Effector CD8-positive, alpha-beta T cell (primary cell): ENCODE measurements around the gene ARHGAP22.

Experiments
- DNase-seq: peaks from one replicate; lab custom pipeline; 2025; lab: John Stamatoyannopoulos, UW

ARHGAP22 gene

GRCh38 chr10:48496831-48497779 is 107.8 kb downstream of the ARHGAP22 start:
- DNase-seq, result no peak

GRCh38 chr10:48496105-48496830 is 108.6 kb downstream of the ARHGAP22 start:
- no peak for DNase-seq

- no peak for DNase-seq
Observed at GRCh38 chr10:48495282-48496045, 109.4 kb downstream of the ARHGAP22 start.

- DNase-seq, result no peak
Observed at GRCh38 chr10:48494611-48495010, 110.3 kb downstream of the ARHGAP22 start.

- DNase-seq, result no peak
Observed at GRCh38 chr10:48494073-48494472, 110.8 kb downstream of the ARHGAP22 start.

DNA sequence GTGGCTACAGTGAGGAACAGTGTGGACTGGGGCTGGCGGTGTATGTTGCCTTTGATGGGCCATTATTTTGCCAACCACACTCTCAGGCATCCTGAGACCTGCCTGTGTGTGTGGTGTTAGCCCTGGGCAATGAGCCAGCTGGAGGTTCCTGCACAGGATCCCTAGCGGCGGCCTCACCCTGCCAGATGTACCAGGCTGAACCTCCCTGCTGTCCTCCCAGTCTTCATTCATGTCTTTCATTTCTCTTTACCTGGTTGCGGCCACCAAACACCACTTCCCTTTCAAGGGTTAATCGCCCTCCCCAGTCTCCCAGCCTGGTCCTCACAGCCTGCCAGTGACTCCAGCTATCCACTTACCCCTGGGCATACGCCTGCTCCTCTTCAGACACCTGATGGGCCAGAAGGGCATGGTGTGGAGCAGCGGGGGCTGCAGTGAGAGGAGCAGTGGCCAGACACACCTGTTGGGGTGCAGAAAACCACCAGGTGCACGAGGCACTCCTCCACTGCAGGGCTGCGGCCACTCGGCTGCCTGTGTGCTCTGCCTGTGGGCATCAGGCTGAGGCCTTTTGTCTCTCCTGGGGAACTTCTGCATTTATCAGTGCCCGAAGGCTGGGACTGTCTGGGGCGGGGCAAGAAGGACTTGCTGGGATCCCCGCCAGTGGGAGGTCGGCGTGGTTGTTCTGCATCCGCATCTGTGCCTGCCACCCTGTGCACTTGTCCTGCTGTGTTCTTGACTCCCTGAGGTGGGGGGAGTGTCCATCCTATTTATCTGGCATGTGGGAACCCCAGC is 111.6 kb downstream of the ARHGAP22 start:
- no peak for DNase-seq

DNA sequence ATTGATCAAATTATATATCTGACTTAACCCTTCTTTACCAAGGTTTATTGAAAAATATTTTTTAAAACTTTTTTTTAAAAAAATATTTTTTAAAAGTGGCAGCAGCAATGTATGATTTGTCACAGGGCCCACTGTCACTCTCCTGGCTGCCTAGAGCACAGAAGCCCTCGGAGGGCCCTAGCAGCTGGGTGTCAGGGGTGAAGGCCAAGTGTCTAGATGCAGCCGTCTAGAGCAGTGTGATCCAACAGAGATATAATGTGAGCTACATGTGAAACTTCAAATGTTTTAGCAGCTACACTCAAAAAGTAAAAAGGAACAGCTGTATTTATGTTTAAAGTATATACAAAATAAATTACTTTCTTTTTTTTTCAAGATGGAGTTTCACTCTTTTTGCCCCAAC is 112.7 kb downstream of the ARHGAP22 start:
- no peak for DNase-seq

GRCh38 chr10:48491392-48492139 is 113.3 kb downstream of the ARHGAP22 start:
- no peak for DNase-seq

- no peak for DNase-seq
Observed at GRCh38 chr10:48490946-48491345, 113.9 kb downstream of the ARHGAP22 start.

DNA sequence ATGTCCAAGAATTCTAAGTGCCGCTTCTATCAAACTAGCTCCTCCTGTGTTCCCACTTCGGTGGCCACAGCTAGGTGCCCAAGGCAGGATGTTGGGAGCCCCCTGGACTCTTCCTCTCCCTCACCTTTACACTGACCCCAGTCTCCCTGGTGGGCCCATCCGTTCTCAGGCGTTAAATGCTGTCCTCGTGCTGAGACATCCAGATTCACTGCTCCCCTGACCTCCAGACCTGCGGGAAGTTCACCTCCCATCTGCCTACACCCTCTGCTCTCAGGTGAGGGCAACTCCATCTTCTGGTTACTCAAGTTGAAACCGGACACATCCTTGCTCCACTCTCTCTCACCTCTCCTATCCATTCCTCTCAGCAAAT is 114.3 kb downstream of the ARHGAP22 start:
- DNase-seq, result no peak

DNA sequence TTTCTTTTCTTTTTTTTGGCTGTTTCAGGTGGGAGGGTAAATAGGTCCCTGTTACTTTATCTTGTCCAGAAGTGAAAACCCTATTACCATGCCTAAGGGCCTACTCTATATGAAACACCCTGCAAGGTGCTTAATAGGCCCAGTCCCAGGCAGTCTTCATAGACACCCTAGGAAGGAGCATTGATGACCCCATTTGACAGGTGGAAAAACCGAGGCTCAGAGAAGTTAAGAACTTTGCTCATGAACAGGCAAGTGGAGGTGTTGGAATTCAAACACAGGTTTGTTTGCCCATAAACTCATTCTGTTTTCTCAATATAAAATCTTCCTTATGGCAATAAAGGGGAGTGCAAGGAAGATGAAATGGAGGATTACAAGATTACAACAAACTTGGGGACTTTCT is 115.8 kb downstream of the ARHGAP22 start:
- DNase-seq, result no peak

- no peak for DNase-seq
Observed at GRCh38 chr10:48487244-48487643, 117.6 kb downstream of the ARHGAP22 start.

DNA sequence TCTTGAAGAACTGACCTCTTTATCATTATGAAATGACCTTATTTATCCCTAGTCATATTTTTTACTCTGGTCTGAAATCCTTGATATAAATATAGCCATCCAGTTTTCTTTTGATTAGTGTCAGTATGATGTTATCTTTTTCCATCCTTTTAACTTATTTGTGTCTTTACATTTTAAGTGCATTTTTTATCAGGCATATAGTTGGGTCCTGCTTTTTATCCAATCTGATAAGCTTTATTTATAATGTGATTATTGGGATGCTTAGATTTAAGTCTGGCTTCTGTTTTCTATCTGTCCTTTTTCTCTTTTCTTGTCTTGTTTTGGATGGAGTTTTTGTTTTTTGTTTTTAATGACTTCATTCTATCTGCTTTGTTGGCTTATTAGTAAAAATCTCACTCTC is 119.2 kb downstream of the ARHGAP22 start:
- no peak for DNase-seq

DNA sequence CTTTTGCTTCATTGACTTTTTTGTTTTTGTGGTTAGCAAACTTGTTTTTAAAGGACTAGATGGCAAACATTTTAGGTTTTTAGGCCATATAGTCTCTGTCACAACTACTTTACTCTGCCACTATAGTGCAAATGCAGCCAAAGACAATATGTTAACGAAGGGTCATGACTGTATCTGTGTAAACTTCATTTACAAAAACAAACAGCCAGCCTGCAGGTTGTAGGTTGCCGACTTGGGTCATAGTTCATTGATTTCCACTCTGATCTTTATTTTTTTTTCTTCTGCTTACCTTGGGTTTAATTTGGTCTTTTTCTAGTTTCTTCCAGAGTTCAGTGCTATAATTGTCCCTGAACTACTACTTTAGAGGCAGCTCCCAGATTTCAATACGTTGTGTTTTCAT is 120.0 kb downstream of the ARHGAP22 start:
- no peak for DNase-seq

DNA sequence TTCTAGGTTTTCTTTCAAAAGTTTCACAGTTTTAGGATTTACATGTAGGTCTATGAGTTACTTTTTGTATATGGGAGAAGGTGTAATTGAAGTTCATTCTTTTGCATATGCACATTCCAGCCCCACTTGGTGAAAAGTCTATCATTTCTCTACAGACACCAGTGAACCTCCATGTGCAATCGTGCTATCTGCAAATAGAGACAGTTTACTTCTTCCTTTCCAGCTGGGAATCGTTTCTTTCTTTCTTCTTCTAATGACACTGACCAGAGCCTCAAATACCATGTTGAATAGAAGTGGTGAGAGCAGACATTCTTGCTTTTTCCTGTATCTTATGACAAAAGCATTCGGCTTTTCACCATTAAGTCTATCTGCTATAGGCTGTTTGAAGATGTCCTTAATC is 122.7 kb downstream of the ARHGAP22 start:
- no peak for DNase-seq

DNA sequence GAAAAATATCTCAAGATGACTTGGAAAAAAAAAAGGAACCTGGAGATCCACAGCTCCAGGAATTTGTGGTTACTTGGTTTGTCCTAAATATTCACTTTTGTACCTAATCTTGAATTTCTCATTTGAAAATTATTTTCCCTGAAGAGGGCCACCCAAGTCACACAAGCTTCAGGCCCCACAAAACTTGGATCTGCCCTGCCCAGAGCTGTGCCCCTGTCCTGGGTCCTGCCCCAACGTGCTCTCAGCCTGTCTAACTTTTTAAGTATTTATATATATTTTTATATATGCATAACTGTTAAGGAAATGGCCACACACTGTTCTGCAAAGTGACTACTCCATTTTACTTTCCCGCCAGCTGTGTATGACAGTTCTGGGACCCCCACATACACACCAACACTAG is 123.5 kb downstream of the ARHGAP22 start:
- DNase-seq, result no peak

DNA sequence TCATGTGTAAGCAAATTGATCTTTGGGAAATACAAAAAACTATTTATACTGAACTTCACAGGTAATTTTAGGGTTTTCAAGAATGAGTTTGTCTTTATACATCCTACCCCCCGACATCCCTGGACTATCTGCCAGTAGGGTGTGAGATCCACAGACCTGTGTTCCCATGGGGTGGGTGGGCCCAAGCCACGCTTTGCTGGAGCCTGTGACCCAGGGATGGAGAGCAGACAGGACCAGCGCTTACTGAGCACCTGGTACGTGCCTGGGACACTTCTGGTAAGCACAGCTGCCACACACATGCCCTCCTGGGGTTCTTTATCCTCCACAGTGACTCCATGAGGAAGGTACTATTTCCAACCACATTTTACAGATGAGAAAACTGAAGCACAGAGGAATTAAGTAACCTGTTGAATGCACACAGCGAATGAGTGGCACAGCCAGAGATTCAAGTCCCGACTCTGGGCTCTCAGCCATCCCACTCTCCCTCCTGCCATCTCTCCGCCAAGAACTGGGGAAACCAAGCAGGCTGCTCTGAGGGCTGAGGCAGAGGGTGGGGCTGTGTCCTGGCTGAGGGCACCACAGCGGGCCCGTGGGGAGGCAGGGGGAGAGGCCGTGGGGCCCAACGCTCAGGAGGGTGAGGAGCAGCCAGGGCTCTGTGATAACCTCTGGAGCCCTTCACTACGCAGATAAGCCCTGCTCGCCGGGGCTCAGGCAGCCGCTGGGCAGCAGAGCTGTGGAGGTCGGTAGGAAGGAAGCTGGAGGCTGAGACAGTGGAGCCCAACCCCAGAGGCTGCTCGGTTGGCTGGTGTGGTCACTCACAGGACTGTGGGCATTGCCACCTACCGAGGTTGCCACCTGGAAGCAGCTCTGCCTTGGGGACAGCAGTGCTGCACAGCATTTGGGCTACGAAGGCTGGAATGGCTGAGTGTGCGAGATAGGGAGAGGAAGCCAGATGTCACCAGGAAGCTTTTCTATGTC is 124.2 kb downstream of the ARHGAP22 start:
- no peak for DNase-seq

DNA sequence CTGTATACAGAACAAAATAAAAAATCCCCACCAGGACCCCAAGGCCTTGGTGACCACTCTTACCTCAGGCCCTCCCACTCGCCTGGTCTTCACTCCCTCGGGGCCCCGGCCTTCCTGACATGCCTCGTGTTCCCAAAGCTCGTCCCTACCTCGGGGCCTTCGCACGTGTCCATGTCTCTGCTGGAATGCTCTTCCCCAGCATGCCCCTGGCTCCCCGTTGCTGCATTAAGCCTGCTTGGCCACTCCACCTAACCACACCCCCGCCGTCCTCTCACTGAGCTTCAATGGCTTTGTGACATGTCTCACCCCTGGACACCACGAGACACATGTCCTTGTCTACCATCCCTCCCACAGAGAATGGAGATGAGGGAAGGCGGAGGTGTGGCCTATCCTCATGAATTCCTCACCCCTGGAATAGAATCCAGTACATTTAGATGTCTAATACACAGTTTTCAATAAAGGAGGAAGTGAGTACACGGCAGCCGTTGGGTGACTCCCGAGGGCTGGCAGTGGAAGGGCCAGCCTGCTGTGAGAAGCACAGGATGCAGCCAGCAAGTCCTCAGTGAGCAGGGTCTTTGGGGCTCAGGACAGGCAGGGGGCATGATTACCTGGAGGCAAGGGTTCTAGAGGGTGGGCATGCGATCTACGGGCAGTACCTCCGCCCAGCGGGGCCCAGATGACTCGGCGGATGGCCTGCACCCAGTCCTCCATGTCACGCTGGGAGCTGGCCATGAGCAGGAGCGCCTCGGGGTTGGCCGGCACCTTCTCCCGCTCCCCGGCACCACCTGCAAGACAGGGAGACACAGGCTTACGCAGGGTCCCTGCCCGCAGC is 125.7 kb downstream of the ARHGAP22 start:
- no peak for DNase-seq

GRCh38 chr10:48478469-48478868 is 126.4 kb downstream of the ARHGAP22 start:
- no peak for DNase-seq
